Activated T-cell treated with anti-CD3 and anti-CD28 coated beads, Interleukin-2, amount 50 U/mL, for 1 hour (primary cell): Measurements from ENCODE around the gene CRMP1.
"Not testable (repeated sequence)": the region's sequence is repeated elsewhere in the genome, so short reads cannot be mapped to it uniquely, and the experiment has no call there.

Experiments
- DNase-seq: peaks from one replicate; pipeline ENCODE4 v3.0.0-alpha.2; 2020

Gene CRMP1

DNA sequence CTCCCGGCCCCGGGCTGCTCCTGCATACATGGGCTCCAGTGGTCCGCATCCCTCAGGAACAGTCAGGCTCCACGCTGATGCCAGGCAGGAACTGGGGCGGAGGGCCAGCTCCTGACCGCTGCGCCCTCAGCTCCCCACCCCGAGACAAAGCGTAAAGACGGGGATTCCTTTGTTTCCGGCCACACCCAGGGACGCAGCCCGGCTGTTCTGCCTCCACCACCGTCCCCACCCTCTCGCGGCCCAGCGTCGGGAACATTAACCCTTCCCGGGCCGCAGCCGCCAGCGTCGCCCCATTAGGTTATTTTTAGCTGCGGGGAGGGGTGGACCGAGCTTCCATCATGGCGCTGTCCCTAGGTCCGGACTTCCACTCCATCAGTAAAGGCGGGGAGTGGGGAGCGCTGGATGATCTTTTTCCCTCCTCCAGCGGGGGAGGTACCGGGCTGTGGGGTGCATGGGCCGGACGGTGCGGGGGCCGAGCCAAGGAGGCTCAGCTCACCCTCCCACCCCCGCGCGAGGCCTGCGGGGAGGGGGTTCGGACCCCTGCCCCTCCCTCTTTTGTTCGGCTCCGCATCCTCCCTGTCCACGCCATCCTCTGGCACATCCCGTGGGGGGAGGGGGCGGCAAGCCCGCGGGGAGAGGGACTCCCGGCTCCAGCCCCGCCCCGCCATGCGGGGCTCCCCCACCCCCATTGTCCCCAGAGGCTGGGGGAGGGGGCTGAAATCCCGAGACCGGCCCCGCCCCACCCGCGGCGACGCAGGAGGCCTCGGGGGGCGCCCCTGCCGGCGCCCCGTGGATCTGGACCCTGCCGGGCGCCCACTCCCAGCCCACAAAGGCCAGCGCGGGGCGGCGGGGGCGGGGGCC is 5.3 kb downstream of the CRMP1 start:
- DNase-seq = no peak

DNA sequence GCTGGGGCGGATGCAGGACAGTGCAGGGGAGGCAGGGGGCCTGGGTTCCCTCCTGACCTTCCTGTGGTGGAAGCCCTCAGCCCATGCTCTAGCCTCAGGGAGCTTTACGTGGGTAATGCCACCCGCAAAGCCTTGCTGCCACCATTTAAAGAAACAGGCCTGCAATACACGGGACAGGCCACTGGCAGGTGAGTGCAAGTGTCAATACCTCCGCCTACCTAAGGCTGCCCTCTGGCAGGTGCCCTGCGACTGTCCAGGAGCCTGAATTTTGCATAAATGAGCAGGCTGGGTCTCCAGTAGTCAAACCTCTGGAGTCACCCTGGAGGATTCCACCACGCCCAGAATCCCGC is 5.9 kb downstream of the CRMP1 start:
- no peak for DNase-seq

DNA sequence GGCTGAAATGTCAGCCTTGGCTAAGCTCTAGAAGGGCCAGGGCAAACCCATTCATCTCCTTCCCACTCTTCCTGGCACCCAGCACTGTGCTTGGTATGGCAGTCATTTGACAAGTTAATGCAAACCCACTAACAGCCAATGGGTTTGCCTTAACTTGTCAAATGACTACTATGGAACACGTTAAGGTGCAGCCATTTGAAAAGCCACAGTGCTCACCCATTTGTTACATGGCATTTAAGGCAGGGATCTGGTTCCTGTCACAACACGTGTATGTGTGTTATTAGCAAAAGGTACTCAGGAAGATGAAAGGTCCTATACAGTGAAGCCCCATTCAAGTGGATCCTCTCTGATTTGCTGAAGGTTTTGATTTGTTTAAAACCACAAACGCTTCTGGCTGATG is 7.2 kb downstream of the CRMP1 start:
- no peak for DNase-seq

DNA sequence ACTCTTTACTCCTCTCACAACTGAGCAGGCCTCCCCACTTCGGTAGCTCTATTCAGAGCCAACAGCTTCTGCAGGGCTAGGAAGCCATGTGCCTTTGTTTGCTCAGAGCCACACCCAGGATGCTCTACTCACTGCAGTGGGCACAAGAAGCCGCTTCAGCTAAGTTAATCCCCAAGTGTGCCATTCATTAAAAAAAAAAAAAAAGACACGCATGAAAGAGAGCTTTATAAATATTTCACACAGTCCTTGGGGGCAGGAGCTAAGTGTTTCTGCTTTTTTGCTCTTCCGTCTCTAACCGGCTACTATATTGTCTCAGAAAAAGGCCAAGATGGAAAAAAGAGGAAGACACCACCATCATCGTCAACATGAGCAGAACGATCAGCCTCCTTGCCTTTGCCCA is 8.1 kb downstream of the CRMP1 start:
- no peak for DNase-seq

- no peak for DNase-seq
These were observed 9.0 kb downstream of the CRMP1 start for GRCh38 chr4:5883916-5884315.

DNA sequence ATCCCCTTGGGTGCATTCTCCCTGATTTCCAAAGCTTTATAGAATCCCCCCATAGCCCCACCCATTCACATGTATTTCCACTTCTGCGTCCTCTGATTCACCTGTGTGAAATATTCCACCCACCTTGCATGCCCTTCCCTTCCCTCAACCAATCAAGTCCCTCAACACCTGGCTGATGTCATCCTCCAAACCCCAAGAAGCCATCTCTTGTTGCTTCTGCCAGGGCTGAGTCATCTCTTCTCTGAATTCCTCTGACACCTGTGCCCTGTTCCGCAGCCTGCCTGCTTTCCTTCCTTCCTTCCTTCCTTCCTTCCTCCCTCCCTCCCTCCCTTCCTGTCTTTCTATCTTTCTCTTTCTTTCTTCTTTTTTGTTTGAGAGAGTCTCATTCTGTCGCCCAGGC is 9.9 kb downstream of the CRMP1 start:
- DNase-seq = no peak

DNA sequence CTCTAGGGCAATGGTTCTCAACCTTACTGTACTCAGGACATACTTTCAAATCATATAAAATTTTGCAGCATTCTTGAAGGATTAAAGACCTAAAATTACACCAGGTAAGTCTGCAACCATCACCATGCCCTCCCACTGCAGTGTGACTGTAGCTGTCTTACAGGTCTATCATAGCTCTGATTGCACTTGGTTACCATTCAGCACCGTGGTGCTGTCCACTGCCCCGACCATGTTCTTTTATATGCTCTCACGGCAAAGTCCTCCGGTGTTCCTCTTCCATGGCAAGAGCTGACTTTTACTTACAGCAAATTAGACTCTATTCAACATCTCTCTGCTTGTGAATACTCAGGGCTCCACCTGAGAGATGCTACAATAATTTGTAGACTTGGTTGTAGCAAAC is 11.5 kb downstream of the CRMP1 start:
- DNase-seq = no peak

DNA sequence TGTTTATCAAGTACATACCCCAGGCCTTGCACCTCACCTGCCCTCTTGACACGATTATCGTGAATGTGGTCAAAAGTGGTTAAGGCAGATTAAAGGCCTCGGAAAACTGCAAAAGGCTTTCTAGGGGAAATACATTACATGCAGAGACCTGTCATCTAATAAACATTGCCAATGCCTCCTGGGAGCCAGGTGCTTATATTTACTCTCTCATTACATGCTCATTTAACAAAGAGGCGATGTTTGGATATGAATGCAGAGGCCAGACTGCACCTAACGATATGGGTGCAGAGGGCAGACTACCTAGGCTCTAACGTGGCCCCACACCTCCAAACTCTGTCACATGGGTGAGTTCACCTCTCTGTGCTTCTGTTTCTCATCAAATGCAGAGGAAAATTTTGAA is 14.5 kb downstream of the CRMP1 start:
- DNase-seq = no peak

DNA sequence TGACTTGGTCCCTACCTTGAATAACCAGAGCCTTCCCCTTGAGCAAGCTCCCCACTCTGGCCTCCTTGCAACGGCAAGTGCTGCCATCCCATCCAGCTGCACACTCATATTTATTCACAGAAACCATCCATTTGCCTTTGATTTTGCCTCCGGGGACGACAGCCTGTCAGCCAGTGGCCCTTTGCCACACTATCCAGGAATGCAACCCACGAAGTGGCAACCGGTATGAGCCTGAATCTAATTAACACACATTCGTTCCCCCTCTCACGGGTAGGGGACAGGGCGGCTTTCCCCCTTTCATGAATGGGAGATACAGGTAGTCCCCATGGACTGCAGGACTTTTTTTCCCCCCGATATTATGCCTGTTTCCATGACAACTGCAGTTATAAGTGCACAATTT is 15.5 kb downstream of the CRMP1 start:
- DNase-seq = no peak

- DNase-seq = no peak
These were observed 18.0 kb downstream of the CRMP1 start for GRCh38 chr4:5874811-5875449.

DNA sequence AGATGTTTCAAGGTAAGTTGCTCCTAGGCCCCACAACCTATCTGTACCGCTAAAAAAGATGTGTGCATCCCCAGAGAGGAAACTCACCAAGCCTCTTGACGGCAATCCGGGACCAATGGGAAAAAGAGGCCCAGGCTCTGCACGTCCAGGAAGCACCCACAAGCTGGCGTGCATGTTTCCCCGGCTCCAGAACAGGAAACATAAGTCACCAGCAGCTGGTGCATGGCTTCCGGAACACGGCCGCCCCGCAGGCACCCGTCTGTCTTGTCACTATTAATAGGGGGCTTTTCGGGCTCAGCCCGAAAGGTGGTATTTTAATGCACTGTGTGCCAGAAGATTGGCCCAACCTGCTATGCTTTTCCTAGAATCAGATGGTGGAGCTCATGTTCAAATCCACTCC is 22.2 kb downstream of the CRMP1 start:
- DNase-seq = no peak

DNA sequence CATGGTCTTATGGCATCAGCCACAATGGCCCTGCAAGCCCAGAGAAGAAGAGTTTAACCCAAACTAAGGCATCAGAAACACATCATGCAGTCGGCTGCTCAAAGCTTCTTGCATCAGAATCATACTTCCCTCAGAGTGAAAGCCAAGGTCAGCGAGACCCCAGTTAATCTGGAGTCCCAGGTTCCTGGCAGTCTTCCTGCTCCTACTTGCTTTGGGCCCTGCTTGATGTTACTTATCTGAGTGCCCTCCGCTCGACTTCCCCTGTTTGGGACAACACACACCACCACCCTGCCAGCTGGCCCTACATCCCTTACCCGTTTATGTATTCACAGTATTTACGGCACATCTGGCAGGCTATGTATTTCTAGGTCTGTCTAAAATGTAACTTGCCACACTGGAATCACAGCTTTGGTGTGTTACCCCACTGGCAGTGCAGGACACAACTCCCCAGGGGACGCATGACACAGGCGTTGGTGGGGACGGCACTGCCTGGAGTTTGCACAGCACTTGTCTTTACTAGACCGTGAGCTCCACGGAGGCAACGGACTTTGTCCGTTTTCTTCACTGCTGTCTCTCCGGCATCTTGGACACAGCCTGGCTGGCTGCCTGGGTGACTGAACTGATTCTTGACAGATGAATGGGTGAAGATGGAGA is 22.8 kb downstream of the CRMP1 start:
- no peak for DNase-seq

GRCh38 chr4:5867866-5868265 is 25.0 kb downstream of the CRMP1 start:
- DNase-seq = no peak

GRCh38 chr4:5866841-5867813 is 25.8 kb downstream of the CRMP1 start:
- no peak for DNase-seq

GRCh38 chr4:5865896-5866599 is 26.8 kb downstream of the CRMP1 start:
- no peak for DNase-seq

DNA sequence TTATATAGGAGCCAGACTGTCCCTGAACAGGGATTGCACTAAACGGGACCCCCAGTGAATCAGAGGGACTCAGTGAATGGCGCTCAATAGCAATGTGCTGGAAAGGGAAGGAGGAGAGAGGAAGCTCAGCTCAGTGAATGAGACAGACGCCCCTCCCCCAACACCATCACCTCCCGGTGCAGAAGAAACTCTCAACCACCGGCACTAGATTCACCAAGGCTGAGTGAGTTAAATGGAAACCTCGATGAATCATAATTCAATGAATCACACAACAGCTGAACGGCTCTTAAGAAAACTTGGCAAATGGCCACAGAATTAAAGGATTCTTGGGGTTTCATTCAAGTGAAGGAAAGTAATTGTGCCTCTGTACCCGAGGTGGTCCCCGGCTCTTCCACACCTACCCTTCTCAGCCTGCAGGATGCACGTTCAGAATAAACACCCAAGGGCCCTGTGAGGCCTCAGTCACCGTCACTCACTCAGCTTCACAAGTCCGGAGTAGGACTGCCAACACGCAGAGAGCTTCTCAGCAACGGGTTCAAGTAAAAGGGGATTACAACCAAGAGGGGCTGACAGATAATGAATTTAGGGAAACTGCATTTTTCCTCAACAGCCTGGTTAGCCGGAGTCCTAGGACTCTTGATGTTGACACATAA is 29.3 kb downstream of the CRMP1 start:
- DNase-seq = no peak

- DNase-seq = no peak
These were observed 34.7 kb downstream of the CRMP1 start for GRCh38 chr4:5858020-5858769.

GRCh38 chr4:5857199-5857598 is 35.7 kb downstream of the CRMP1 start:
- no peak for DNase-seq

DNA sequence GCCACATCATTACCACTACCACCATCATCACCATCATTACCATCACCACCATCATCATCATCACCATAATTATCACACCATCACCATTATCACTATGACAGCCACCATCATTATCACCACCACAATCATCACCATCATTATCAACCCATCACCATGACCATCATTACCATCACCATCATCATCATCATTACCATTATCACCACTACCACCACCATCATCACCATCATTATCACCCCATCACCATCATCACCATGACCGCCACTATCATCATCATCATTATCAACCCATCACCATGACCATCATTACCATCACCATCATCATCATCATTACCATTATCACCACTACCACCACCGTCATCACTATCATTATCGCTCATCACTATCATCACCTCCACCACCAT is 36.5 kb downstream of the CRMP1 start:
- not testable (repeated sequence) for DNase-seq

DNA sequence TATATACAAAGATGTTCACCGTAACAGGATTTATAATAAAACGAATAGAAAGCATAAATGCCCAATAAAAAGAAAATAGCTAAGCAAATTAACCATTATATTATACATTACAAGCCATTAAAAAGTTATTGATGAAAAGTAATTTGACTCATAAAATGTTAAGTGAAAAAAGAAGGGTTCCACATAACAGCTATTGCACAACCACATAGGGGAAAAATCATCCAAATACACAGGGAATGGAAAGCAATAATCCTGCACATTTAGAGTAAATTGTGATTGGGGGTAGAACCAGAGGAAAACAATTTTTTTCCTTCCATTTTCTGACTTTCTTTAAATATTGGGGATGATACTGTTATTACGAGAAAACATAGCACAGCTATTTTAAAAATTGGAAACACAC is 38.0 kb downstream of the CRMP1 start:
- no peak for DNase-seq
